ENCODE results near the gene SARDH.
A peak's percentile ranks its signal among the peaks of the same experiment; 100 is the strongest.

The SARDH gene

DNA sequence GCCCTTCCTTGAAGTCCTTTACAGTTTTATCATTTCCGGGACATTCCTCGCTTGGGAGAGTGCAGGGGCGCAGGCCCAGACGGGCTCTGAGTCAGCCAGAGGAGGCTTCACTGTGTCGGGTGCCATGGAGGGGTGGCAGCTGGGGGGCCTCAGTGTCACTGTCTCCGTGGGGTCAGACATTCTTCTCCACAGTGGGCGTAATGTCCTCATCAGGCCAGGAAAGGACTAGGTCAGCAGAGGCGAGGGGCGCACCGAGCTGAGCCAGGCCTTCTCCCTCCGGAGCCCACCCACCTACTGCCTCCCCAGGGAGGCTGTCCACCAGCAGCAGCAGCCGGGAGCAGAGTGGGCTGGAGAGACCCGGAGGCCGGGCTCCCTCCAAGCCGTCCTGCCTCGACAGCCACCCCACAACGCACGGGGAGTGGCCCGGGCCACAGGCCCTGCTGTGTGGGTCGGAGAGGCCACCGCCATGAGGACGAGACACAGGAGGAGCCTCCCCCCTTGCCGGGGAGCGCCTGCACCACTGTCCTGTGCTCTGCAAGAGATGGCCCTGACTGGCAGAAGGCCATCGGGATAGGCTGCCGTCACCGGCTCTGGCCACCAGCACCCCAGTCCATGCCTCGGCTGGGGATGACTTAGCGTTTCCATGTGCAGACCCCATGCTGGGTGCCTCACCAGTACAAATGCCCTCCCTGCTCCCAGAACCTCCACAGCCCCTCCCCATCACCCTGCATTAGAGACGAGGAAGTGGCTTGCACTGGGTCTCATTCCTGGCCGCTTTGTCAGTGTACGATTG is 26.5 kb downstream of the SARDH start:
- DNase-seq, result peak; percentile 11

DNA sequence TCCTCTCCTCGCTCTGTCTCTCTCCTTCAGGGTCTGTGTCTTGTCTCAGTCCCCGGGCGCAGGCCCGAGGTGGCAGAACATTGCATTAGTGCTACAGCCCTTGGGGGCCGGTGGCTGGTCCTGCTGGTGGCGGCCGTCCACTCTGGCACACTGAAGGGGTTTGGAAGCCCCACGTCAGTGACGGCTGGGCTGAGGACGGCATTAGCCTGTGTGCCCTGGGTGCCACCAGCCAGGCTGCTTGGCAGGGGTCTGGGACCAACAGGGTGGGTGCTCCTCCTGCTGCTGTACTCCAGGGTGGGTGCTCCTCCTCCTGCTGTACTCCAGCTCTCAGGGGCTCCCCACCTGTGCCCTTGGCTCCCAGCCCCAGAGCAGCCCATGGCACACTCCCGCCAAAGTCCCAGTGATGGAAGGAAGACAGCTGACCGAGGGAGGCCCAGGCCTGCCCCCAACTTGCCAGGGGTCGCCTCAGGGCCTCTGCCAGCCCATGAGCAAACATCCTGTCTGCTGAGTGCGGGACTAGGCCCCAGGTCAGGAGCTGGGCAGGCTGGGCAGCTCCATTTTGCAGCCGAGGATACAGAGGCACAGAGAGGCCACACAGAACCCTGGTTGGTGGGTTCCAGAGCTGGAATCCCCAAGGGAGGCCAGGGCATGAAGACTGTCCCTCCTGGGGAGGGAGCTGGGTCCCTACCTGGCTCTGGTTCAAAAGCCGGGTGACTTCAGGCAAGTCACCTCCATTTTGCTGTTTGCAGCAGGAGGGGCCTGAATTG is 27.3 kb downstream of the SARDH start:
- TF ChIP-seq, protein P1, sequence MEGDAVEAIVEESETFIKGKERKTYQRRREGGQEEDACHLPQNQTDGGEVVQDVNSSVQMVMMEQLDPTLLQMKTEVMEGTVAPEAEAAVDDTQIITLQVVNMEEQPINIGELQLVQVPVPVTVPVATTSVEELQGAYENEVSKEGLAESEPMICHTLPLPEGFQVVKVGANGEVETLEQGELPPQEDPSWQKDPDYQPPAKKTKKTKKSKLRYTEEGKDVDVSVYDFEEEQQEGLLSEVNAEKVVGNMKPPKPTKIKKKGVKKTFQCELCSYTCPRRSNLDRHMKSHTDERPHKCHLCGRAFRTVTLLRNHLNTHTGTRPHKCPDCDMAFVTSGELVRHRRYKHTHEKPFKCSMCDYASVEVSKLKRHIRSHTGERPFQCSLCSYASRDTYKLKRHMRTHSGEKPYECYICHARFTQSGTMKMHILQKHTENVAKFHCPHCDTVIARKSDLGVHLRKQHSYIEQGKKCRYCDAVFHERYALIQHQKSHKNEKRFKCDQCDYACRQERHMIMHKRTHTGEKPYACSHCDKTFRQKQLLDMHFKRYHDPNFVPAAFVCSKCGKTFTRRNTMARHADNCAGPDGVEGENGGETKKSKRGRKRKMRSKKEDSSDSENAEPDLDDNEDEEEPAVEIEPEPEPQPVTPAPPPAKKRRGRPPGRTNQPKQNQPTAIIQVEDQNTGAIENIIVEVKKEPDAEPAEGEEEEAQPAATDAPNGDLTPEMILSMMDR (IDR thresholded peaks at IDR 0.05; ENCODE audit: low read depth, low read length), result no peak
- Histone ChIP-seq H3K36me3 (no peaks in the 10 kb centered on the region), H3K4me3 (ENCODE audit: low read depth, low read length) (no peak overlapping the region), H3K27ac (peak overlapping the region; percentile 88), H3K9me3 (ENCODE audit: severe bottlenecking) (no peaks in the 10 kb centered on the region), H3K27me3 (ENCODE audit: insufficient read depth, low read depth, severe bottlenecking) (no peaks in the 10 kb centered on the region)
- no peak for DNase-seq

More for the DNA sequence above, 26.5 kb downstream of the SARDH start:
- Histone ChIP-seq H3K9me3 (ENCODE audit: severe bottlenecking) (no peaks in the 10 kb centered on the region), H3K36me3 (no peaks in the 10 kb centered on the region), H3K27me3 (ENCODE audit: insufficient read depth, low read depth, severe bottlenecking) (no peaks in the 10 kb centered on the region), H3K27ac (peak overlapping the region; percentile 88), H3K4me3 (ENCODE audit: low read depth, low read length) (no peak overlapping the region)
- TF ChIP-seq, protein P1 (IDR thresholded peaks at IDR 0.05; ENCODE audit: low read depth, low read length), result no peak

DNA sequence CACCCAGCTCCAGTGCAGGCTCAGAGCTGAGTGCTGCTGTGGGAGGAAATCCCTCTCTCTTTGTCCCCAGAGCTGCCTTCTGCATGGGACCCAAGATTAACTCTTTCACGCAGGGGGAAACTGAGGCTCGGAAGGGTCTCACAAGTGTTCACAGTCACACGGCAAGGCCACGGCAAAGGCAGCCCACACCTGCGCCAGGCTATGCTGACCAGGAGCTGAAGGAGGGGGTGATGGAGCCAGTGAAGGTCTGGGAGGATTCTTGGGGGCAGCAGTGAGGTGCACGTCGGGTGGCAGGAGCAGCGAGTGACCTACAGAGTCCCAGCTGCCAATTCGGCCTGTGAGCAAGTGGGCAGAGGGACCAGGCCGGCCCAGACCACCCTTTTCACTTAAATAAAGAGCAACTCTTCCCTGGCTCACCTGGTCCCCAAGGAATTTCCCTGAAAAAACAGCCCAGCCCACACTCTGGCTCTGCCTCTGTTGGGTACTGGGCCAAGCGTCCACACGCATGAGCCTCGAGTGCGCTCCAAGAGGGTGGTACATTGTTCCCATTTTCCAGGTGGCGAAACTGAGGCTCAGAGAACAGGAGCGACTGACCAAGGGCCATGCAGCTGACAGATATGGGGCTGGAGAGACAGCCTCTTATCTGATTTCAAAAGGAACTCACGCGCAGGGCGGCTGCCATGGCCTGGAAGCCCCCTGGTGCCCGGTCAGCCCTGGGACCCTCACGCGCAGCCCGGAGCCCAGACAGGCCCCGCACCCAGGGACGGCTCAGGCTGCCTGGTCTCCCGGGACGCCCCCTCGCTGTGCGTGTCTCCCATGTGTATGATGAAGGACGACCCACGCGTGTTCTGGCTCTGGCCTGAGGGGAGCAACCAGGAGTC is 28.2 kb downstream of the SARDH start:
- no peak overlapping the region for H3K4me3 ChIP-seq (ENCODE audit: low read depth, low read length)
- TF ChIP-seq, protein P1 (IDR thresholded peaks at IDR 0.05; ENCODE audit: low read depth, low read length), result no peak
- no peaks in the 10 kb centered on the region for H3K27me3 ChIP-seq (ENCODE audit: insufficient read depth, low read depth, severe bottlenecking)
- H3K9me3 ChIP-seq (ENCODE audit: severe bottlenecking), result no peaks in the 10 kb centered on the region
- DNase-seq, result peak; percentile 8
- H3K36me3 ChIP-seq, result no peaks in the 10 kb centered on the region
- H3K27ac ChIP-seq, result peak overlapping the region; percentile 88

DNA sequence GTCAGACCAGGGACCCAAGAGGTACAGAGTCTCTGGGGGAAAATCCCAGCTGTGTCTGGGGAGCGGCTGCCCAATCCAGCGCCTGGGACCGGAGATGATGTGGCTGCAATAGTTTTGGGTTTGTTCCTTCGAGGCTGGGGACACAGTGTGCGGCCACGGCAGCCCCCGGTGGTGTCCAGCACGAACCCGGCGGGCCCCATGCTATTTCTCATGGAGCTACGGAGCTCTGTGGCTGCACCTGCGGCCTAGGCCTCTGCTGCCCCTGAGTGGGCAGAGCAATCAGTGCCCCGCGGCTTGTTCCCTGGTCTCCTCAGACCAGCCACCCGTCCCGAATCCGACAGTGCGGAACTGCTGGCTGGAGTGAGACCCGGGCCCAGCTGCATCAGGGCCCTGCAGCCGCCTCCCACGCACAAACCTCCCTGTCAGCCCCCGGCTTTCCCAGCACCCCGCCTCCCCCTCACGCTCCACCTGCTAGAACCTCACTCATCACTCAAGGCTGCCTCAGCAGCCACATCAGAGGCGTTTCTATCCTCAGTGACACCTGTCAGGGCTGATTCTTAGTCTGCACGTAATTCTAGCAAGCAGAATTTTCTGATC is 29.0 kb downstream of the SARDH start:
- Histone ChIP-seq H3K27ac (peak overlapping the region; percentile 88), H3K36me3 (peaks cover 5% of the 10 kb centered on the region; the same call in 1 of the 2 replicates), H3K4me3 (ENCODE audit: low read depth, low read length) (no peak overlapping the region), H3K9me3 (ENCODE audit: severe bottlenecking) (no peaks in the 10 kb centered on the region), H3K27me3 (ENCODE audit: insufficient read depth, low read depth, severe bottlenecking) (no peaks in the 10 kb centered on the region)
- peak; percentile 94 for DNase-seq
- TF ChIP-seq, protein P1 (IDR thresholded peaks at IDR 0.05; ENCODE audit: low read depth, low read length), result peak; percentile 49

DNA sequence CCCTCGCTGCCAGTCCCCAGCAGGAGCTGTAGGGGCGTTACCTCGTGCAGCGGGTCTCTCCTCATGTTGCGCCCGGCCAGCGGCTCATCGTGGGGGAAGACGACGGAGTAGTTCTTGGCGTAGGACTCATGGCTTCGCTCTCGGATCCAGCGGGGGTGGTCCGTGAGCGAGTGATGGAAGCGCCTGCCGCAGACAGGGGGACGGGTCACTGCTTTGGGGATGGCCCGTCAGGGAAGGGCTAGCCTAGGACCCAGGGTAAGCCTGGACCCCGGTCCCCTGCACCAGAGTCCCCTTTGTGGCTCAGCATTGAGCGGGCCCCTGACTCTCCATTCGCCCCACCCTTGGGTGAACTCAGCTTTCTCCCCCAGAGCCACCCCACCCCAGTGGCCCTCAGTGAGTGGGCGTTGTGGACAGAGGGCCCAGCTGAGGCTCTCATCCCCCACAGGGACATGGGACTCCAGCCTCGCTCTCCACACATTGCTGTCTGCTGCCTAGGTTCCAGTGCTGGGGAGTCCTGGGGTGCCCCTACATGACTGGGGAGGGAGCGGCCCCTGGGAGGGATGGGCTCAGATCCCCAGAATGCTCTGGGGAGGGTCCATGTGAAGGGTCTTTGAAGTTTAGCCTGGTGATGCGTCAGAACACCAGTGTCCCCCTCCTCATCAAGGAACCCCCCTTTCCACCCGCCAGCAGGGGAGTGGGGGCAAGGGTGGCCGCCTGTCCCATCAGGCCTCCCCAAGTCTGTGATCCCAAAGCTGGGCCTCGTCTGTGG is 29.7 kb downstream of the SARDH start:
- Histone ChIP-seq H3K27me3 (ENCODE audit: insufficient read depth, low read depth, severe bottlenecking) (no peaks in the 10 kb centered on the region), H3K27ac (peak overlapping the region; percentile 88), H3K36me3 (peaks cover 6% of the 10 kb centered on the region; the same call in 1 of the 2 replicates)

More for the DNA sequence above, 29.7 kb downstream of the SARDH start:
- H3K9me3 ChIP-seq (ENCODE audit: severe bottlenecking), result no peaks in the 10 kb centered on the region
- DNase-seq, result peak; percentile 13
- TF ChIP-seq, protein P1 (IDR thresholded peaks at IDR 0.05; ENCODE audit: low read depth, low read length), result no peak
- no peak overlapping the region for H3K4me3 ChIP-seq (ENCODE audit: low read depth, low read length)

Measured in WERI-Rb-1 (cell line).